Testis (tissue), 3 donors: Measurements from ENCODE around the gene COL11A2. TPM values are rescaled to one million over a fixed set of nuclear protein-coding genes. Genes with fewer than 3 reads are reported as not detected.

Experiments
- DNase-seq: peaks from one replicate; pipeline ENCODE4 v3.0.0-alpha.2; 2019
- H3K27ac ChIP-seq, 2 donors: fragments of 200-600 bp; sonication (generic); one replicate each; pipeline ENCODE4 v1.5.1; 2019
- H3K27me3 ChIP-seq: fragments of 200-600 bp; sonication (generic); one replicate; pipeline ENCODE4 v1.5.1; 2019
- H3K36me3 ChIP-seq: fragments of 200-600 bp; sonication (generic); one replicate; pipeline ENCODE4 v1.5.1; 2017; ENCODE audit warnings: low read depth; ENCODE audit errors: missing control alignments
- H3K4me1 ChIP-seq: fragments of 200-600 bp; sonication (generic); one replicate; pipeline ENCODE4 v1.5.1; 2019
- H3K4me3 ChIP-seq, 2 donors: fragments of 200-600 bp; sonication (generic); one replicate each; pipeline ENCODE4 v1.5.1; 2017 to 2019
- H3K9me3 ChIP-seq: fragments of 200-600 bp; sonication (generic); one replicate; pipeline ENCODE4 v1.5.1; 2017
- CTCF ChIP-seq, 3 experiments: fragments of 450-650 bp in 2 of 3; fragments of 200-600 bp in 1 of 3; sonication (generic) in 1 of 3; IDR thresholded peaks; one replicate each; pipeline ENCODE4 v1.5.1; 2016 to 2019; ENCODE audit warnings: antibody characterized with exemption in 3 of 3, mild to moderate bottlenecking in 2 of 3, moderate library complexity in 1 of 3
- POLR2A ChIP-seq: fragments of 450-650 bp; IDR thresholded peaks from one replicate; pipeline ENCODE4 v1.6.1; 2017; ENCODE audit warnings: antibody characterized with exemption, mild to moderate bottlenecking, moderate library complexity
- WGBS, 2 donors: methylation state at CpG; one replicate each; pipeline ENCODE4 v1.1.5; 2018; 5-methylcytosine and 5-hydroxymethylcytosine counted together
- intact Hi-C: fragments of 100-400 bp; cut with DNase I; formaldehyde crosslinking; loops from one replicate; pipeline ENCODE4 v1.15.1; 2023; ENCODE audit warnings: low total_unique reads
- polyA plus RNA-seq: library from polyadenylated mRNA; stranded (reverse); fragments of 350-450 nt; fragmentation: Illumina TruSeq; extraction: RNeasy Lipid Tissue Mini Kit (QIAGEN cat#74804); gene quantifications from one replicate; pipeline ENCODE4 v1.2.3, GENCODE V29; 2014; ENCODE audit warnings: low read depth, low replicate concordance; ENCODE audit not compliant: insufficient read depth
- total RNA-seq, 2 donors: library from RNA; depleted of rRNA; stranded (reverse); fragments of >200 nt; gene quantifications; one replicate each; pipeline ENCODE4 v1.2.3, GENCODE V29; 2016

COL11A2 gene
- total and polyA plus RNA-seq, 3 donors from 2014 or later = 8.2 to 8.8 (median 8.6) TPM

GRCh38 chr6:33187809-33188208 lies 4.5 kb downstream of the COL11A2 start:
- 88 to 98% methylated on average over 1 of the region's 1 CpG for WGBS, 2 donors
- Histone ChIP-seq H3K4me3 (no peak overlapping the region), H3K27me3 (no peaks in the 10 kb centered on the region)

GRCh38 chr6:33185654-33186187 lies 6.5 kb downstream of the COL11A2 start:
- TF ChIP-seq CTCF (IDR thresholded peaks at IDR 0.05) (no peak), POLR2A (no peak)
- 83 to 91% methylated on average over 4 of the region's 4 CpGs for WGBS, 2 donors
- H3K36me3 ChIP-seq = no peaks in the 10 kb centered on the region
- no peak overlapping the region for H3K4me3 ChIP-seq
- no peaks in the 10 kb centered on the region for H3K4me1 ChIP-seq
- H3K27ac ChIP-seq = no peak overlapping the region
- intact Hi-C loops = no loop called here
- H3K27me3 ChIP-seq = no peaks in the 10 kb centered on the region
- no peak for DNase-seq
- no peaks in the 10 kb centered on the region for H3K9me3 ChIP-seq

More at GRCh38 chr6:33187809-33188208, 4.5 kb downstream of the COL11A2 start:
- Histone ChIP-seq H3K36me3 (no peaks in the 10 kb centered on the region), H3K9me3 (no peaks in the 10 kb centered on the region), H3K27ac (no peak overlapping the region), H3K4me1 (peaks cover 11% of the 10 kb centered on the region)
- DNase-seq = no peak
- TF ChIP-seq POLR2A (no peak), CTCF (IDR thresholded peaks at IDR 0.05) (no peak)
- intact Hi-C loops = no loop called here

GRCh38 chr6:33185190-33185589 lies 7.1 kb downstream of the COL11A2 start:
- H3K4me3 ChIP-seq = no peak overlapping the region
- 68 to 77% methylated on average over 4 to 9 of the region's 9 CpGs for WGBS, 2 donors
- H3K36me3 ChIP-seq = no peaks in the 10 kb centered on the region
- intact Hi-C loops = no loop called here
- no peaks in the 10 kb centered on the region for H3K27me3 ChIP-seq
- no peak overlapping the region for H3K27ac ChIP-seq
- DNase-seq = no peak
- no peaks in the 10 kb centered on the region for H3K4me1 ChIP-seq
- no peak for TF ChIP-seq POLR2A
- TF ChIP-seq CTCF (IDR thresholded peaks at IDR 0.05) = no peak
- H3K9me3 ChIP-seq = no peaks in the 10 kb centered on the region

- no peak for DNase-seq
- intact Hi-C loops = no loop called here
- TF ChIP-seq POLR2A (no peak), CTCF (IDR thresholded peaks at IDR 0.05) (no peak)
- Histone ChIP-seq H3K36me3 (no peaks in the 10 kb centered on the region), H3K27me3 (no peaks in the 10 kb centered on the region), H3K4me1 (no peaks in the 10 kb centered on the region), H3K9me3 (no peaks in the 10 kb centered on the region), H3K4me3 (no peak overlapping the region), H3K27ac (no peak overlapping the region)
- WGBS, 2 donors = 86 to 89% methylated on average over 5 of the region's 5 CpGs
Observed at GRCh38 chr6:33183071-33183683, 9.1 kb downstream of the COL11A2 start.

- 85 to 91% methylated on average over 7 of the region's 7 CpGs for WGBS, 2 donors
Observed at GRCh38 chr6:33181141-33181540, 11.1 kb downstream of the COL11A2 start.

More at GRCh38 chr6:33181141-33181540, 11.1 kb downstream of the COL11A2 start:
- Histone ChIP-seq H3K4me1 (no peaks in the 10 kb centered on the region), H3K9me3 (no peaks in the 10 kb centered on the region), H3K27ac (no peak overlapping the region), H3K36me3 (no peaks in the 10 kb centered on the region), H3K27me3 (no peaks in the 10 kb centered on the region), H3K4me3 (no peak overlapping the region)
- TF ChIP-seq POLR2A (no peak), CTCF (IDR thresholded peaks at IDR 0.05) (no peak)
- intact Hi-C loops = no loop called here
- no peak for DNase-seq
